IPS DF 4.7 (cell line): ENCODE measurements around the gene S100A2.

ENCODE experiments used
- DNase-seq: peaks from one replicate; pipeline ENCODE4 v3.0.0-alpha.2; 2013; ENCODE audit warnings: low spot score; ENCODE audit errors: extremely low read depth

S100A2 gene

DNA sequence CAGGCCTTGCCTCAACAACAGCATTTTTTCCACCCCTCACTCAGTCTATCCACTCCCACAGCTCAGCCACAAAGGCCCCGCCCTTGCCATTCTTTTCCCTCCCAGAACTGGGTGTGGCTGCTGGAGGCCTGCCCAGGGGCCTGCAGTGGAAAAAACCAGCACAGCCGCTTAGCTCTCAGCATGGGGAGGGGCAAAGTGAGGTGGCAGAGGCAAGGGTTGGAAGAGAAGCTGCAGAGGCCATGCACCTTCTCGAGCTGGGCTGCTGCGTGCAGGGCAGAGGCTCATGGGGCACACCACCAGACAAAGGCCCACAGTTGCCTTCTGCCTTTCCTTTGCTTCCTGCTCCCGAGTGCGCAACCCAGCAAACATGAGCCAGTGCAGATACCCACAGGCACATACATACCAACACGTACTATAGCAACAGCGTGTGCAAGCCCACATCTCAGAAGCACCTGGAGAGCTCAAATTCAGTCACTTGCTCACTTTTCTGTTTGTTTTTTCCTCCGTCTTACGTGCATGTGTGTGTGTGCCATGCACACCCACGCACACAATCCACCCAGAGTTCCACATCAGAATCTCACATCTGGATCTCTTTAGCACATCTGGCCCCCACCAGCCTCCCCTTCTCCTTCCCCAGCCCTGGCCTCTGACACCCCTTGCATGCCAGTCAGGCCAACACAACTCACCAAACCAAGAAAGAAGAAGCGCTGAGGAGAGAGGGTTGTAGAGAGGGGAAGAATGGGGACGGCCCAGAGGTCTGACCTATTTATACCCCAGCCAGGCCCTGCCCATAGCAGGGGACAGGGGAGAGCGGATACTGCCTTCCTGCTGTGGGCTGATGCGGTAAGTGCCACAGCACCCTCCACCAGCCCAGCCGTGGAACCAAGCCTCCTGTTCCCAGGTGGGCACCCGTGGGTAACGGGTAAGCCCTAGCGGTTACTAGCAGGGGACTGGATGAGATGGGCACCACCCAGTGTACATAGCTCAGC is 20.3 kb downstream of the S100A2 start, which contains the start of gene S100A4:
Gene S100A4, minus strand, starts transcription at position 740 of the 989 bp plus-strand sequence. CDS start 1,012 bp downstream, outside the sequence.
- no peak for DNase-seq

DNA sequence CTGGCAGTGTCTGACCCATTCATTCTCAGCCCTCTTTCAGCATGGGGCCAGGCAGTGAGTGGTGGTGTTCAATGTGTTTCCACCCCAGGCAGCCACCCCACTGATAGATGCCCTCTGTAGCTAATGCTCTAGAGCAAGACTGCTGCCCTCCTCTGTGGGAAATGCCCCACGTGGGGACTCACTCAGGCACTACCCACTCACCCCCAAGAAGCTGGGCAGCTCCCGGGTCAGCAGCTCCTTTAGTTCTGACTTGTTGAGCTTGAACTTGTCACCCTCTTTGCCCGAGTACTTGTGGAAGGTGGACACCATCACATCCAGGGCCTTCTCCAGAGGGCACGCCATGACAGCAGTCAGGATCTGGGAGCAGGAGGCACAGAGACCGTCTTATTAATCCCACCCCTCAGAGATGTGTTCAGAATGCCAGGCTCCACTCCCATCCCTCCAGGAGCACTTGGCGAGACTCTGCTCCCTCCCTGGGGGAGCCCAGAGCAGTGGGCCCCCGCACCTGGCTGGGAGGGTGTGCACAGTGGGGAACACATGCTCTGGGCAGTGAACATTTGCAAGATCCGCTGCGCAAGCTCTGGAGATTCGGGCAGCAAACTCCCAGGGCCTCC is 21.1 kb downstream of the S100A2 start:
- no peak for DNase-seq

DNA sequence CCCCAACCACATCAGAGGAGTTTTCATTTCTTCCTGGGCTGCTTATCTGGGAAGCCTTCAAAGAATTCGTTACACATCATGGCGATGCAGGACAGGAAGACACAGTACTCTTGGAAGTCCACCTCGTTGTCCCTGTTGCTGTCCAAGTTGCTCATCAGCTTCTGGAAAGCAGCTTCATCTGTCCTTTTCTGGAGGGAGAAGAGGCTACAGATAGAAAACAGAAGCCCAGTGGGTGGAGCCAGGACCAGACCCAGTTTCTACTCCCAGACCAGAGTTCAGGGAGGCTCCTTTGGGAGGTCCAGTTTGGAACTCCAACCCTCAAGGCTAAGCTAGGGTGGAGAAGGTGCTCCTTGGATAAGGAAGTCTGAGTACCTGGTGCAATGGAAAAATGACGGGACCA is 21.9 kb downstream of the S100A2 start:
- no peak for DNase-seq

DNA sequence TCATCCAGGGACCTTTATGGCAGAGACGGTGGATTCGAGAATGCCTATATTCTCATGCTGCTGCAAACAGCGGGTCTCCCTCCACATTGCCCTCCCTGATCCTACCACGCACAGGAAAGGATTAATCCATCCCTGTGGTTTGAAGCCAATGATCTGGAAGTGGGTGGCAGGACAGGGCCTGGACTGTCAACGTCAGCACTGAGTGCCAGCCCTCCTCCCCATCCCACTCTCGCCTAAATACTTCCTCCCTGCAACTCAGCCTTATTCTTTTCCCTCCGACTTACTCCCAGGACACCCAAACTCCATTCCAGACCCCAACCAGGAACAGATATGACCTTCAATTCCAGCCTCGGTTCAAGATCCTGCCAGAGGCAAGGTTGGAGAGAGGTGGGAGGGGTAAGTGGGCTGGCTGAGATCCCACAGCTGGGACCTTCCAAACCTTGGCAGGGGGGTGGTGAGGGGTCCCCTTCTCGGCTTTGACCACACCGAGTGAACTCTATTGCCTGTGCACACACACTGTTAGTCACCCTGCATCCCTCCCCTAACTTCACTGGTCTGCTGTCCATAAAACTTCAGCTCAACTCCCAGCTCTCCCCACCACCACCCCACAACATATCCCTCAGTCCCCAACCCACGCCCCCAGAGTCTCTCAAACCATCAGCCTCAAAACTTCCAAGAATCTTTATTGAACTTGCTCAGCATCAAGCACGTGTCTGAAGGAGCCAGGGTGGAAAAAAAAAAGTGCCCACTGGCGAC is 22.5 kb downstream of the S100A2 start:
- DNase-seq: no peak

DNA sequence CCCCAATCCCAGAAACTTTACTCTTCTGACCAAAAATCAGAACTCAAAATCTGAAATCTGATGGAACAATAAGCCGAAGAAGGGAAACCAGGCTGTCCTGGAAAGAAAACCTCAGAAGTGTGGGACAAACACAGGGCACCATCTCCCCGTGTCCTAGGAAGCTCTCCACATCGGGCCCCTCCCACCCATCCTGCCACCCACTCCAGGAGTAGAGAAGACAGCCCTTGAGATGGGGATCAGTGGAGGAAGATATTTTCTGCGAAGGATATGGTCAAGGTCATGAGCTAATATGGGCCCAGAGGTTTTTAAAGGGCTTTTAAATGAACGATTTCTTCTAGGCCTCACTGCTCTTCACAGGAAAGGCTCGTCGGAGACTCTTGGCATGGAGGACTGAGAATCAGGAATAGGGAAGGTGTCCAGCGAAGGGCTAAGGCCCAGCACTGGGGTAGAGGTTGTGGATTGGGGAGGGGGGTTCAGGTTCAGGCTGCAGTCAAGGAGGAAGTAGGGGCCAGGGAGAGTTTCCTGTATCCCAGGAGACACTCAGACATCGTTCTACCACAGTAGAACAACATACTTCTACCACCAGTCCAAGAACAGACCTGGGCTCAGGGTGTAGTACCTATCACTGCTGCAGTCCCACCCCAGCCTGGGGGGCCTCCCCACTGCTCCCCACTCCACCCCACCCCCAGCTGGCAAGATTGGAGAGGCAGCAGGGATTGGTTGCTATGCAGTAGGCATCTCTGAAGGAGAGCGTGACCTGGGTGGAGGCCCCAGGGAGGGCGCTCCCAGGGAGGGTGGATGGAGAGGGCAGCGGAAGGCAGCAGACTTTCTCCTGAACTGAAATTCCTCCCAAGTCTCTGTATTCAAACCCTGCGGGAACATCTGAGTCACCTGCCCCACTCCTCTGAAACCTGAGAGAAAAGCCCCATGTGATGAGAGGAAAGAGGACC is 23.7 kb downstream of the S100A2 start:
- DNase-seq: no peak

DNA sequence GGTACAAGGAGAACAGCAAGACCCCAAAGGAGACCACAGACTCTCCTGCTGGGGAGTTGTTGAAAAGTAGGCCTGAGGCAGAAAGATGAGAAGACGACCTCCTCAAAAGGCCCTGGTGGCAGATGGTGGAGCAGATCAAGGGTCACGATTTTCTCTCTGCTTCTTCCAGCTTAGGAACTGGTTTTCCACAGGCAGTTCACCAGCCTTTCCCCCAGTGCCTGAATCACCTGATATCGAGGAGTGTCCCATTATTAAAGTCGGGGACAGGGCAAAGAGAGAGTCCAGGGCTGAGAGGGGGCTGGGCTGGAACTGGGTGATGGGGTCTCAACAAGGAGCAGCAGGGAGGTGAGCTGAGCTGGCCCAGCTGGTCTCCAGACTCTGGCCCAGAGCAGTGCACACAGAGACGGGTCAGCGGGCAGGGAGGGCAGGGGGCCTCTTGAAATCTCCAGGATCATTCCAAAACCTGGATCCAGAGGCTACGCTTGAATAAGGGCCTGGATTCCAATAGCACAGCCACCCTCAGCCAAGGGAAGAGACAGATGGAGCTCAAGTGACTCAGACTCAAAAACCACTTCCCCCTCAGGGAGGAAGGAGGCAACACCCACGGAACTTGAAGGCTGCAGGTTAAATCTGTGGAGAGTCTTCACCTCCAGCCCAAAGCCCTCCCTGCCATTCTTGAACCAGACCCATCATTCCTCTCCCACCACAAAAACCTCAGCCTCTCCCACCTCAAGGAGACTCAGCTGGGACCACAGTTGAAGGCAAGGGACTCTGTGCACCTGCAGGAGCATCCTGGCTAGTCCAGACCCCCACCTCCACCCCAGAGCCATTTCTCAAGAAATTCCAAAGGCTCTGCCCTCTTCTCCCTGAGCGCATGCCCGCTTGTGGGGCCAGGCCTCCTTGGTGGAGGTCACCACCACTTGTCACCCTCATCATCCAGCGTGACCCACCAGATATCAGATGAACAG is 25.0 kb downstream of the S100A2 start, which contains the start of gene S100A5:
Gene S100A5, minus strand, starts transcription at position 541 of the 968 bp plus-strand sequence. CDS start 743 bp downstream, outside the sequence.
- no peak for DNase-seq

DNA sequence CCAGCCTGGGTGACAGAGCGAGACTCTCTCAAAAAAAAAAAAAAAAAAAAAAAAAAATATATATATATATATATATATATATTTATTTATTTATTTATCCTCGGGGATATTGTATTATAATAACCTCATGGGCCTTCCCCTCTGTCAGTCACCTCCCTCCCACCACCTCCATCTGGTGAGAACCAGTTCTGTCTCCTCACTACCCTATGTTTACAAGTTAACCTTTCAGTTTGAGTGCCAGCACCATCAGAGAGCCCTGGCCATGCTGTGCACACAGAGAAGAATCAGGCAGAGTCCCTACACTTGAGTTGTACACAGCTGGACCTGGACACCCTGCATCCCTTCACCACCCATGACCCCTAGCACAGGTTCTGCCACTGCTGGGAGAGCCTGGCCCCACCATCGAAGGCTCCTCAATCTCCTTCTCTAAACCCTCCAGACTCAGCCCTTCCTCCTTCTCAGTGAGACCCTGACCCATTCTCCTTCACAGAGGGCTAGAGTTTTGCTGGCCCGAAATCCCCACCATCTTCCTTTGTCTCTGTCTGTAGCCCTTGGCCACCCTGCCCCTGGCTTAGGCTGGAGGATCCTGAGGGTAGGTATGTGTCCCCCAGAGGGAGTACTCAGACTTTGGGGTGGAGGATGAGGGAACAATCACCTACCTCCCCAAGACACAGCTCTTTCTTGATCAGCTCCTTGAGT is 26.1 kb downstream of the S100A2 start:
- no peak for DNase-seq

DNA sequence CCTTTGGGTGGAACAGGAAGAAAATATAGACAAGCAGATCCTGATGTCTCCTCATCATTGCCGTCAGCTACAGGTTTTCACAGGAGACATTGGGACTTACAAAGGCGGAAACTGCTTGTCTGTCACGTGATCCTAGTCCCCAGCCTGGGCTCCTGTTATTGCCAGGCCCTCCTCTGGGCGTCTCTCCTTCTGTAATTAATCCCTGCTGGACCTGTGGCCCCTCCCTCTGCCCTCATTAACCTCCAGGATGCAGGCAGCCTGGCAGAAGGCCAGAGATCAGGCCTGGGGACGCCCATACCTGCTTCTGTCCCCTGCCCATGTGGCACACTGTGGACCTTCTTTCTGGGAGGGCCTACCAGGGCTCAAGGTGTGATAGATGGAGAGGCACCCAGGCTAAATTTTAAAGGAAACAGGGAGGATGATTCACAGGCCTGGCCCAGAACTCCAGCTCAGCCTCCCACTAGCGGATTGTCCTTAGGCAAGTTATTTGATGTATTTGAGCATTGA is 27.3 kb downstream of the S100A2 start:
- peak; percentile 69 for DNase-seq

DNA sequence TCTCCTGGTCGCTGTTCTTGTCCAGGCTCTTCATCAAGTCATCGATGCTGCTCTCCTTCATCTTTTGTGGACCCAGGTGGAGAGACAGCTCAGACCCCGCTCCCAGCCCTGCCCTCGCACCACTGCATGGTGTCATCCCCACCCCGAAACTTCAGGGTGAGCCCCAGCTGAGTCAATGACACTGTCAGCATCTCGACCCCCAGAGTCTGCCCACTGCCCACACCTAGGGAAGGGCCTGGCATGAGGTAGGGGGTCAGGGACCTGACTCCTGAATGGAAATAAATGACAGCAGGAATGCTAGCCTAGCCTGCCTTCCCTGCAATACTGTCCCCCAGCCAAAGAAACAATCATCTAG is 28.3 kb downstream of the S100A2 start:
- no peak for DNase-seq

DNA sequence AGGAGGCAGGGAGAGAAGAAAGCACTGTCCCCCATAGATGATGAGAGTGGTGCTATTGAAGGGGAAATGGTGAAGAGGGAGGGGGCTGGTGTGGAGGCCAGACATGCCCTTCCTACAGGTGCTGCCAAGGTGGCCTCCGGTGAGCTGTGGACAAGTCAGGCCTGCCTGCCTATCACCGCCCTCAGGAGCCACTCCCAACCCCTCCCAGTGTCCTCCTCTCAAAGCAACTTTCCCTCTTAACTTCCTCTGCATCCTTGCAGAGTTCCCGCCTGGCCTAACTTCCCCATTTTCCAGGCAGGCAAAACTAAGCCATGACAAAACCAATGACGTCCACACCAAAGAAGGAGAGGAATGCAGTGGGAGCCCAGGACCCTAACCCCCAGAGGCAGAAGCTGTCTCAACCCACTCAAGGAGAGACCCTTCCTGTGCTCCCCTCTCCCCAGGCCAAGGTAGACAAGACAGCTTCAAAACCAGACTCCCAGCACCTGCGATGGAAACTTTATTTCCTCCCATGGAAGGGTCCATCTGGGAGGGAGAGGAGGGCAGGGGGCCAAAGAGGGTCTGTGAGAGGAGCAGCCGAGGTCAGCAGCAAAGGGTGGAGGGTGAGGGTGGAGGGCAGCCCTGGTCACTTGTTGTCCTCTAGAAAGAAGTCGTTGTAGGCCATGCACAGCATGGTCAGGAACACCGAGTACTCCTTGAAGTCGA is 28.8 kb downstream of the S100A2 start:
- DNase-seq: no peak

DNA sequence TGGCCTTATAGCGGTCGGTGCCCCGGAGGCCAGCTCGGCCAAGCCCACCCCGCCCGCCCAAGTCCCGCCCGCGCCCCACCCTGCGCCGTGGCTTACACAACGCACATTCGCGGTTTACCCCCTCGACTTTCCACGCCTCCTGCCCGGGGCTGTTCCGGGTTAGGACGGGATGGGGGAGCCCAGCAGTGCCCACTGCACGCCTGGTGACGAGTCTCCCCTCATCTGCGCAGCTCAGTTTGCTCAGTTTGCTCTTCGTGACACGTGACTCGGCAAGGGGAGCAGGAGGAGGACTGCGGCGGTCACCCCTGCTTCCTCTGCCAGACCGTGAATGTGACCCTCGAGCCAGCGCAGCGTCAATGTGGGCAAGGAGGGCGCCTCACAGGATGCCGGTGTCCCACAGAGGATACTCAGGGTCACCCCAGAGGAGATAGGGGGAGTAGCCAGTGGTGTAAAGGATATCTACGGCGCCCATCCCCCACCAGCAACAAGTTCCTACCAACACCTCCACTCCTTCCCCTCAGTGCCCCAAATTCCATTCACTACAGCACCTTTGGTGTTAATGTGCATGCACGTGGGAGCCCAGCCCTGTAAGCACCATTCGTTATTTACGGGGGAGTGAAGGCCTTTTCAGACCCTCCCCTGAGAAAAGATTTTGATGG is 29.5 kb downstream of the S100A2 start:
- no peak for DNase-seq

DNA sequence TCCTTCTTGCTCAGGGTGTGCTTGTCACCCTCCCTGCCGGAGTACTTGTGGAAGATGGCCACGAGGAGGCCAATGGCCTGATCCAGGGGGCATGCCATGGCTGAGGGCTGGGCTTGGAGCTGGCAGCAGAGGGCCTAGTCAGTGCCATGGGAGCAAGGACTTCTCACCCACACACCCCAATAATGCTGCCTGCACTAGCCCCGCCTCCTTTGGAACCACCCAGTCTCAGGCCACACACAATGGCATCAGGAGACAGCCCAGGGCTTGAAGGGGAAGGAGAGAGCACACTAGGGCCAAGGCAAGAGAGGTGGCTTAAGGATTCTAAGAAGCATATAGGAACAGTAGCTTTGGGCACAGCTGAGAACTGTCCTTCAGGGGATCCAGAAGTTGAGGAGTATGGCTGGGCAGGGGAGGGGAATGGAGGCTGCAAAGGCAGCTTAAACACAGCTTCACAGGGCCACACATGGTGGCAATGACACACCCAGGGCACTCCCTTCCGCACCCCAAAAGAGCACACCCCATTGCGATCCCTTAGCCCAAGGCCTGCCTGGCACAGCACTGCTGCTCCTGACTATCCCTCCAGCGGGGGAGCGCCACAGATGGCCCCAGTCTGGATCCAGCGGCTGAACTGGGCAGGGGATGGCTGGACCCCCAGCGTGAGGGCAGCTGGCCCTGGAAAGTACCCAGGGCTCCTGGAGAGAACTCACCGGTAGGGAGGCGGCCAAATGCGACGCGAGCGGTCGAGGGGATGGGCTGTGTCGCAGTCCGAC is 30.2 kb downstream of the S100A2 start, which contains the start of gene S100A6:
Gene S100A6, minus strand, starts transcription at position 750 of the 770 bp plus-strand sequence. Its CDS starts 652 bp downstream, at position 98.
- DNase-seq: no peak

DNA sequence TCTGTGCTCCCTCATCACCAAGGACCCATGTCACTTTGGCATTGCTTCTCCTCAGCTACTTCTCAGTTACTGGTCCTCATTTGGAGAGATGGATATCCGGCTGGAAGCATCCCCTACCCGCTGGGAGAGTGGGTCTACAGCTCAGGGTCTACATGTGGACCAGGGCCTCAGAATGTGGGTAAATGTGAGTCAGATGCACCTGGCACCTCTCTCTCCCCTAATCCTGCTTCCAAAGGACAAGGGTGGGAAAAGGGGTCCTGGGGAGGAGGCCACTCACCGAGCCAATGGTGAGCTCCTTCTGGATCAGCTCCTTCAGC is 30.8 kb downstream of the S100A2 start:
- no peak for DNase-seq

DNA sequence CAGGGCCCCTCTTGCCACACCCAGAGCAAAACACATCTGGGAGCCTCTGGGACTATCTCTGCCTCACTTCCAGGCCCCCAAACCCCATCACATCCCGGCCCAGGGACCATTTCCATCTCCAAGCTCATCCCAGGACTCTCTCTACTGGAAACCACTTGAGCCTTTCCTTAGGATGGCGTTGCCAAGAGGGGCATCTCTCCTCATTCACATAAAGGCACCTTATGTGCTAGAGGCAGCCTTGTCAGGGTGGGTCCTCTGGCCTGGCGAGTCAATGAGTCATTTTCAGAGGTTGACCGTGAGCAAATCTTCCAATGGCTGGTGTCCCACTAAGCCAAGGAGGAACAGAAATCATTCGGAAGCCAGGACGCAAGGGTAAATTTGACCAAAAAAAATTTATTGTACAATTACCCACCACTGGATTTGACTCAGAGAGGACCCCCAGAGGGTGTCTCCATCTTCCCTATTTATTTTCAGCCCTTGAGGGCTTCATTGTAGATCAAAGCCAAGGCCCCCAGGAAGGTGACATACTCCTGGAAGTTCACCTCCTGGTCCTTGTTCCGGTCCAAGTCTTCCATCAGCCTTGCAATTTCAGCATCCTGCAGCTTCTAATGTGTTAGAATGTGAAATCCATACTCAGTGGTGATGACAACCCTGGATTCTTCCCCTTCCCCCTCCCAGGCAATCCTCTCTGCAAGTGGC is 31.3 kb downstream of the S100A2 start:
- no peak for DNase-seq

DNA sequence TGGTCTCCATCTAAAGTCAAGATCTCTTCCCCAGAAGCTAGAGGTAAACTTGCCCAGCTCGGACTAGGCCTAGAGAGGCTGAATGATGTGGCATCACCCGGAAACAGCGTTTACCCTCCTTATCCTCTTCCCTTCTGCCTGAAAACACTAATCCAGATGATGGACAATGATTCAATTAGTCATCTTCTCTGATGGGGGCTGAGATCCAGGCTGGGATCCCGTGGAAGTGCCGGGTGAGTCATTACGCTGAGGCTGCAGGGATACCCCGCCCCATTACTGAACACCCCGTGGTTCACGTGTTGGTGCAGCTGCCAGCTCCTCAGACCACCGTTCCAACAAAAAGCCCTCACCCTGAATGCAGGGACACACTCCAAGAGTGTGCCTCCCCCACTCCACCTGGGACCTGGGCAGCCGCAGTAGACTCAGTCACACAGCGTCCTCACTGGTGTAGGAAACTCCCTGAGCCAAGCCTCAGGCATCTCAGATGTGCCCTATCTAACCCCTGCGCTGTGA is 31.9 kb downstream of the S100A2 start:
- DNase-seq: no peak
